ENCODE data around the gene C12orf57.
A peak's percentile ranks its signal among the peaks of the same experiment; 100 is the strongest.

The C12orf57 gene

GRCh38 chr12:6961278-6961694, 17.5 kb downstream of the C12orf57 start:
- no peak for TF ChIP-seq CTCF (IDR thresholded peaks at IDR 0.05; ENCODE audit: unreplicated experiment in 3 of 3)
- peaks cover 10% of the 10 kb centered on the region for H3K36me3 Mint-ChIP-seq (ENCODE audit: low read depth)
- peaks cover 31% of the 10 kb centered on the region for H3K4me1 Mint-ChIP-seq
- H3K4me3 Mint-ChIP-seq, result peak overlapping the region in 1 of 3 experiments; percentile 70
- H3K27me3 Mint-ChIP-seq (ENCODE audit: low read depth), result no peaks in the 10 kb centered on the region
- peak overlapping the region; percentile 90 to 97 (median 93) for H3K27ac Mint-ChIP-seq
- no peaks in the 10 kb centered on the region for H3K9me3 Mint-ChIP-seq

GRCh38 chr12:6961695-6962284, 18.0 kb downstream of the C12orf57 start:
- Mint-ChIP-seq H3K27ac (peak overlapping the region; percentile 90 to 97 (median 93)), H3K36me3 (ENCODE audit: low read depth) (peaks cover 14% of the 10 kb centered on the region), H3K4me1 (peaks cover 31% of the 10 kb centered on the region), H3K27me3 (ENCODE audit: low read depth) (no peaks in the 10 kb centered on the region), H3K4me3 (peak overlapping the region; percentile 55 to 77 (median 70)), H3K9me3 (no peaks in the 10 kb centered on the region)
- peak; percentile 47 to 66 (median 59) for TF ChIP-seq CTCF (IDR thresholded peaks at IDR 0.05; ENCODE audit: unreplicated experiment in 3 of 3)

- TF ChIP-seq CTCF (IDR thresholded peaks at IDR 0.05; ENCODE audit: unreplicated experiment in 3 of 3), result no peak
- Mint-ChIP-seq H3K4me3 (peak overlapping the region; percentile 55 to 77 (median 70)), H3K4me1 (peaks cover 31% of the 10 kb centered on the region), H3K27me3 (ENCODE audit: low read depth) (no peaks in the 10 kb centered on the region), H3K27ac (peak overlapping the region; percentile 90 to 97 (median 93)), H3K36me3 (ENCODE audit: low read depth) (peaks cover 14% of the 10 kb centered on the region), H3K9me3 (no peaks in the 10 kb centered on the region)
These were observed 18.6 kb downstream of the C12orf57 start for GRCh38 chr12:6962285-6963015.

GRCh38 chr12:6963016-6963731, 19.4 kb downstream of the C12orf57 start:
- TF ChIP-seq CTCF (IDR thresholded peaks at IDR 0.05; ENCODE audit: unreplicated experiment in 3 of 3), result no peak
- Mint-ChIP-seq H3K27ac (peak overlapping the region in 2 of 3 experiments; percentile 45 to 97), H3K27me3 (ENCODE audit: low read depth) (no peaks in the 10 kb centered on the region), H3K9me3 (no peaks in the 10 kb centered on the region), H3K36me3 (ENCODE audit: low read depth) (peaks cover 18% of the 10 kb centered on the region), H3K4me3 (peak overlapping the region; percentile 41 to 68 (median 53)), H3K4me1 (peaks cover 31% of the 10 kb centered on the region)

GRCh38 chr12:6963791-6964413, 20.1 kb downstream of the C12orf57 start:
- peak overlapping the region; percentile 15 to 68 (median 37) for H3K27ac Mint-ChIP-seq
- no peaks in the 10 kb centered on the region for H3K27me3 Mint-ChIP-seq (ENCODE audit: low read depth)
- no peak overlapping the region for H3K4me3 Mint-ChIP-seq
- peaks cover 37% of the 10 kb centered on the region for H3K4me1 Mint-ChIP-seq
- no peak for TF ChIP-seq CTCF (IDR thresholded peaks at IDR 0.05; ENCODE audit: unreplicated experiment in 3 of 3)
- peaks cover 26% of the 10 kb centered on the region for H3K36me3 Mint-ChIP-seq (ENCODE audit: low read depth)
- H3K9me3 Mint-ChIP-seq, result no peaks in the 10 kb centered on the region
